H1 (cell line): ENCODE results near the gene FHAD1. TPM values are rescaled to one million over a fixed set of nuclear protein-coding genes. Genes with fewer than 3 reads are reported as not detected.

Experiments
- CTCF ChIA-PET: fragments of 300-600 bp; sonication (Branson Sonifier 250); formaldehyde crosslinking; loops from one replicate; lab custom pipeline; 2021; ENCODE audit not compliant: partially characterized antibody; lab: Charles Lee
- POLR2A ChIA-PET: fragments of 300-600 bp; sonication (Branson Sonifier 250); formaldehyde crosslinking; loops from one replicate; lab custom pipeline; 2021; ENCODE audit warnings: inconsistent platforms; ENCODE audit not compliant: partially characterized antibody; lab: Charles Lee
- DNase-seq, 2 experiments: peaks; one replicate each; pipeline versions ENCODE4 v3.0.0 to v3.0.0-alpha.2; 2010 to 2022; ENCODE audit warnings: low spot score in 2 of 2, low read depth in 1 of 2, mixed read lengths in 1 of 2
- FAIRE-seq: peaks from 2 replicates; lab custom pipeline; 2011; peaks lifted over from hg19 to GRCh38; lab: Jason Lieb, UNC
- H2AFZ ChIP-seq: 2 replicates; pipeline ENCODE4 v1.8.1; 2012; ENCODE audit warnings: low read length, inconsistent platforms
- H2AK5ac ChIP-seq: 2 replicates; pipeline ENCODE4 v1.6.1; 2013; ENCODE audit warnings: low read depth, low read length
- H2BK120ac ChIP-seq: replicated peaks from 2 replicates; pipeline ENCODE3; 2013; ENCODE audit warnings: low read depth, low read length, inconsistent platforms
- H2BK12ac ChIP-seq: 2 replicates; pipeline ENCODE4 v1.6.1; 2013; ENCODE audit warnings: low read depth, low read length
- H2BK15ac ChIP-seq: 2 replicates; pipeline ENCODE4 v1.6.1; 2013; ENCODE audit warnings: low read length
- H2BK20ac ChIP-seq: 2 replicates; pipeline ENCODE4 v1.6.1; 2013; ENCODE audit warnings: low read length
- H2BK5ac ChIP-seq: 2 replicates; pipeline ENCODE4 v1.6.1; 2013; ENCODE audit warnings: low read depth, low read length
- H3K14ac ChIP-seq: 2 replicates; pipeline ENCODE4 v1.6.1; 2013; ENCODE audit warnings: inconsistent platforms; ENCODE audit not compliant: insufficient read length
- H3K18ac ChIP-seq: 2 replicates; pipeline ENCODE4 v1.6.1; 2013; ENCODE audit warnings: low read length; ENCODE audit errors: extremely low read depth
- H3K23ac ChIP-seq: 2 replicates; pipeline ENCODE4 v1.6.1; 2013; ENCODE audit warnings: inconsistent platforms; ENCODE audit not compliant: insufficient read length
- H3K23me2 ChIP-seq: 2 replicates; pipeline ENCODE4 v1.6.1; 2013; ENCODE audit warnings: low read depth, low read length
- H3K27ac ChIP-seq: 2 replicates; pipeline ENCODE4 v1.6.1; 2011; ENCODE audit warnings: low read depth, low read length, inconsistent platforms
- H3K27me3 ChIP-seq, 4 experiments: replicated peaks in 1 of 4; 1 replicate in 1 of 4; 2 replicates in 3 of 4; pipeline versions ENCODE4 v1.6.1 to v1.8.1; 2011 to 2013; ENCODE audit warnings: low read length in 3 of 4, mild to moderate bottlenecking in 3 of 4, inconsistent platforms in 2 of 4, mixed read lengths in 2 of 4, moderate library complexity in 1 of 4; ENCODE audit not compliant: control insufficient read depth in 3 of 4, insufficient read depth in 3 of 4; ENCODE audit errors: extremely low read depth in 1 of 4
- H3K36me3 ChIP-seq, 4 experiments: 2 replicates each; pipeline versions ENCODE4 v1.6.1 to v1.8.1; 2011 to 2013; ENCODE audit warnings: mild to moderate bottlenecking in 4 of 4, low read length in 3 of 4, moderate library complexity in 2 of 4, control low read depth in 1 of 4, inconsistent platforms in 1 of 4; ENCODE audit not compliant: insufficient read depth in 4 of 4, control insufficient read depth in 2 of 4
- H3K4ac ChIP-seq: replicated peaks from 2 replicates; pipeline ENCODE3; 2013; ENCODE audit warnings: low read length, low read depth, mixed read lengths, inconsistent platforms; ENCODE audit not compliant: insufficient read length
- H3K4me1 ChIP-seq, 4 experiments: replicated peaks in 1 of 4; 1 replicate in 1 of 4; 2 replicates in 3 of 4; pipeline versions ENCODE4 v1.6.1 to v1.8.1; 2011 to 2013; ENCODE audit warnings: low read length in 3 of 4, inconsistent platforms in 2 of 4, mixed read lengths in 1 of 4; ENCODE audit not compliant: insufficient read depth in 4 of 4, control insufficient read depth in 3 of 4
- H3K4me2 ChIP-seq, 2 experiments: 2 replicates each; pipeline versions ENCODE4 v1.6.1 to v1.8.1; 2011 to 2013; ENCODE audit warnings: low read depth in 2 of 2, low read length in 2 of 2, control low read depth in 1 of 2, inconsistent platforms in 1 of 2, mild to moderate bottlenecking in 1 of 2; ENCODE audit not compliant: insufficient read depth in 1 of 2
- H3K4me3 ChIP-seq, 4 experiments: fragments of 200-600, 300-600 bp in 1 of 4; sonication (generic), shearing (Covaris generic), sonication (Bioruptor Twin) in 1 of 4; 2 replicates each; pipeline versions ENCODE4 v1.5.1 to v1.8.1; 2011 to 2016; ENCODE audit warnings: low read length in 4 of 4, low read depth in 3 of 4, control low read depth in 2 of 4, inconsistent platforms in 2 of 4, mild to moderate bottlenecking in 2 of 4, mixed read lengths in 1 of 4, moderate library complexity in 1 of 4; ENCODE audit not compliant: insufficient read depth in 2 of 4; ENCODE audit errors: extremely low read depth in 1 of 4
- H3K56ac ChIP-seq: replicated peaks from 2 replicates; pipeline ENCODE3; 2013; ENCODE audit warnings: low read depth, mild to moderate bottlenecking, mixed read lengths, low read length, inconsistent platforms; ENCODE audit not compliant: insufficient read length
- H3K79me1 ChIP-seq: 2 replicates; pipeline ENCODE4 v1.6.1; 2013; ENCODE audit warnings: low read depth, low read length, control low read depth
- H3K79me2 ChIP-seq, 2 experiments: 2 replicates each; pipeline versions ENCODE4 v1.6.1 to v1.8.1; 2012 to 2013; ENCODE audit warnings: low read length in 2 of 2, mild to moderate bottlenecking in 2 of 2, inconsistent platforms in 1 of 2; ENCODE audit not compliant: insufficient read depth in 2 of 2, control insufficient read depth in 1 of 2
- H3K9ac ChIP-seq, 4 experiments: replicated peaks in 1 of 4; 1 replicate in 1 of 4; 2 replicates in 3 of 4; pipeline versions ENCODE4 v1.6.1 to v1.8.1; 2011 to 2013; ENCODE audit warnings: low read depth in 3 of 4, low read length in 3 of 4, control low read depth in 2 of 4, mild to moderate bottlenecking in 2 of 4, moderate library complexity in 2 of 4, inconsistent platforms in 1 of 4; ENCODE audit errors: extremely low read depth in 1 of 4
- H3K9me3 ChIP-seq, 2 experiments: 2 replicates each; pipeline versions ENCODE4 v1.6.1 to v1.8.1; 2012 to 2013; ENCODE audit warnings: mild to moderate bottlenecking in 2 of 2, moderate library complexity in 2 of 2, control low read depth in 1 of 2, inconsistent platforms in 1 of 2, low read depth in 1 of 2, low read length in 1 of 2, mixed read lengths in 1 of 2; ENCODE audit not compliant: insufficient read depth in 2 of 2
- H4K20me1 ChIP-seq, 2 experiments: replicated peaks in 1 of 2; 2 replicates each; pipeline versions ENCODE3 to v1.8.1; 2011 to 2013; ENCODE audit warnings: inconsistent platforms in 2 of 2, low read length in 2 of 2, mild to moderate bottlenecking in 1 of 2; ENCODE audit not compliant: insufficient read depth in 2 of 2, control insufficient read depth in 1 of 2
- H4K5ac ChIP-seq: 2 replicates; pipeline ENCODE4 v1.6.1; 2013; ENCODE audit warnings: low read length, low read depth, mixed read lengths, inconsistent platforms; ENCODE audit not compliant: insufficient read length
- H4K8ac ChIP-seq: 2 replicates; pipeline ENCODE4 v1.8.0; 2013; ENCODE audit warnings: mild to moderate bottlenecking, moderate library complexity, low read length, inconsistent platforms; ENCODE audit not compliant: insufficient read depth; ENCODE audit errors: extremely low read depth
- H4K91ac ChIP-seq: replicated peaks from 2 replicates; pipeline ENCODE3; 2013; ENCODE audit warnings: low read length, mixed read lengths, inconsistent platforms; ENCODE audit not compliant: insufficient read length
- CEBPB ChIP-seq: IDR thresholded peaks from 2 replicates; pipeline ENCODE4 v1.6.1; 2012; ENCODE audit warnings: low read depth, low read length
- CREB1 ChIP-seq: IDR thresholded peaks from 2 replicates; pipeline ENCODE4 v1.6.1; 2012; ENCODE audit warnings: inconsistent platforms
- GABPA ChIP-seq: IDR thresholded peaks from 2 replicates; pipeline ENCODE4 v1.6.1; 2011; ENCODE audit warnings: mild to moderate bottlenecking, low read length, moderate library complexity, borderline replicate concordance; ENCODE audit not compliant: insufficient read depth
- KDM5A ChIP-seq: fragments of 200-600 bp; IDR thresholded peaks from 2 replicates; pipeline ENCODE4 v1.7.1; 2012; ENCODE audit warnings: mild to moderate bottlenecking, low read length, inconsistent platforms, mixed read lengths
- MAFK ChIP-seq: IDR thresholded peaks from 2 replicates; pipeline ENCODE4 v1.6.1; 2012; ENCODE audit warnings: low read depth, mild to moderate bottlenecking, improper control_type of control experiment, low read length
- MAX ChIP-seq: IDR thresholded peaks from 2 replicates; pipeline ENCODE4 v1.6.1; 2012; ENCODE audit warnings: inconsistent platforms
- POLR2A ChIP-seq, 2 experiments: IDR thresholded peaks; 1 replicate in 1 of 2; 2 replicates in 1 of 2; pipeline ENCODE4 v1.6.1; 2011; ENCODE audit warnings: low read depth in 2 of 2, low read length in 2 of 2, mild to moderate bottlenecking in 2 of 2; ENCODE audit errors: control extremely low read depth in 1 of 2
- POU5F1 ChIP-seq: IDR thresholded peaks from 2 replicates; pipeline ENCODE4 v1.6.1; 2011; ENCODE audit warnings: low read depth, mild to moderate bottlenecking, low read length, moderate library complexity
- RAD21 ChIP-seq, 2 experiments: IDR thresholded peaks in 1 of 2; conservative IDR thresholded peaks in 1 of 2; 2 replicates each; pipeline ENCODE4 v1.6.1; 2011; ENCODE audit warnings: low read depth in 2 of 2, low read length in 2 of 2, improper control_type of control experiment in 1 of 2, inconsistent platforms in 1 of 2, mild to moderate bottlenecking in 1 of 2, moderate library complexity in 1 of 2
- SP2 ChIP-seq: IDR thresholded peaks from 2 replicates; pipeline ENCODE4 v1.6.1; 2012; ENCODE audit warnings: mild to moderate bottlenecking, low read length, inconsistent platforms
- SP4 ChIP-seq: IDR thresholded peaks from 2 replicates; pipeline ENCODE4 v1.6.1; 2012; ENCODE audit warnings: low read length, inconsistent platforms
- TAF7 ChIP-seq: optimal IDR thresholded peaks from 2 replicates; pipeline ENCODE3; 2011; ENCODE audit warnings: low read depth, mild to moderate bottlenecking, inconsistent platforms, low read length, moderate library complexity, borderline replicate concordance
- TEAD4 ChIP-seq: IDR thresholded peaks from 2 replicates; pipeline ENCODE4 v1.6.1; 2012; ENCODE audit warnings: low read depth, low read length, inconsistent platforms, mixed read lengths
- whole genome bisulfite sequencing, 2 experiments: shearing (Covaris generic) in 1 of 2; methylation state at CpG; one replicate each; pipeline versions ENCODE4 v1.1.6 to v1.1.7; 2013 to 2015; ENCODE audit warnings: low lambda C conversion rate in 2 of 2, mixed read lengths in 2 of 2, inconsistent platforms in 1 of 2, low coverage in 1 of 2, missing lambda C conversion rate in 1 of 2; ENCODE audit not compliant: insufficient replicate concordance in 2 of 2, insufficient coverage in 1 of 2, insufficient read length in 1 of 2; ENCODE audit errors: extremely low coverage in 1 of 2, missing lambda C conversion rate in 1 of 2; 5-methylcytosine and 5-hydroxymethylcytosine counted together
- polyA plus RNA-seq, 7 experiments: library from polyadenylated mRNA; depleted of rRNA in 3 of 7; stranded (reverse) in 5 of 7; unstranded in 2 of 7; fragments of >200 nt in 5 of 7; fragments of 200-250 nt in 2 of 7; gene quantifications; 1 replicate in 5 of 7; 2 replicates in 1 of 7; 4 replicates in 1 of 7; pipeline versions ENCODE4 v1.2.1 to v1.2.3, GENCODE V29; 2011 to 2013; ENCODE audit warnings: missing spikeins in 2 of 7, mixed read lengths in 2 of 7
- total RNA-seq: library from RNA; stranded (reverse); fragmentation: NEBNext Ultra II Directional; extraction: Animal tissue kit (Norgen Biotek cat#: 25700); gene quantifications from 2 replicates; pipeline ENCODE4 v1.2.1, GENCODE V29; 2021

FHAD1 gene
- total and polyA plus RNA-seq, 2 of the 8 experiments (the other 6 are each of a cell fraction or from before 2014, with no cell fraction given) = 0.39 to 0.69 TPM

GRCh38 chr1:15399710-15400109 lies 152.7 kb downstream of the FHAD1 start:
- Histone ChIP-seq H3K4me2 (no peak overlapping the region), H4K5ac (no peak overlapping the region), H3K27me3 (0 out of 7 replicates have a peak, but pooled peaks cover 0 to under 1% (median 0%) of the 10 kb centered on the region in 4 experiments), H3K56ac (no peak overlapping the region), H3K14ac (no peak overlapping the region), H2AFZ (no peak overlapping the region), H3K4me1 (no peaks in the 10 kb centered on the region), H2BK20ac (no peak overlapping the region), H3K23me2 (no peaks in the 10 kb centered on the region), H2BK5ac (no peak overlapping the region), H4K8ac (no peak overlapping the region; the same call in 1 of the 2 replicates), H3K79me1 (no peaks in the 10 kb centered on the region), H3K36me3 (no peaks in the 10 kb centered on the region), H3K4ac (no peak overlapping the region), H3K9ac (no peak overlapping the region), H2BK120ac (no peak overlapping the region), H3K27ac (no peak overlapping the region), H2BK15ac (no peak overlapping the region), H3K79me2 (no peaks in the 10 kb centered on the region), H2AK5ac (no peak overlapping the region), H2BK12ac (no peak overlapping the region), H3K23ac (no peak overlapping the region), H3K18ac (no peak overlapping the region), H3K9me3 (peaks cover 0 to 9% of the 10 kb centered on the region in 2 experiments; a peak in 2 of 4 replicates), H4K20me1 (no peaks in the 10 kb centered on the region), H4K91ac (no peak overlapping the region), H3K4me3 (no peak overlapping the region)
- 78% methylated on average over 2 of the region's 2 CpGs; no CpG with 5 or more reads in 1 of the 2 experiments for WGBS, 2 experiments
- DNase-seq = no peak
- TF ChIP-seq POLR2A (IDR thresholded peaks at IDR 0.05; ENCODE audit: control extremely low read depth in 1 of 2, low read depth in 2 of 2, low read length in 2 of 2) (no peak), KDM5A (no peak), CEBPB (no peak), POU5F1 (no peak), RAD21 (IDR thresholded peaks at IDR 0.05 in 1 of 2, conservative IDR thresholded peaks at IDR 0.05 in 1 of 2; ENCODE audit: low read depth in 2 of 2, low read length in 2 of 2) (no peak), SP4 (no peak), MAX (no peak), SP2 (no peak), TEAD4 (no peak), TAF7 (no peak), GABPA (no peak), MAFK (no peak), CREB1 (no peak)
- CTCF ChIA-PET = interaction anchor here (1.1 to 3.8 kb wide), 5 partner anchors 9 to 75 kb away, joined by 3 to 11 read pairs (median 3); no protein-coding TSS in a partner anchor
- FAIRE-seq = no peak
- POLR2A ChIA-PET = interaction anchor here (1.6 kb wide), 1 partner anchor 12 kb away, joined by 5 read pairs; no protein-coding TSS in a partner anchor
